ENCODE data around the gene LDLRAD2. TPM values are rescaled to one million over a fixed set of nuclear protein-coding genes. Genes with fewer than 3 reads are reported as not detected.

The LDLRAD2 gene
- total RNA-seq, 1 donor from 2014 or later = not detected

GRCh38 chr1:21821385-21822019 lies 9.4 kb downstream of the LDLRAD2 start:
- H3K4me3 ChIP-seq (ENCODE audit: low read depth, low read length) = no peak overlapping the region
- FAIRE-seq (no peak), DNase-seq (ENCODE audit: low read depth) (no peak)
- no peaks in the 10 kb centered on the region for H3K27me3 ChIP-seq (ENCODE audit: control insufficient read depth, insufficient read depth, low read length)
- TF ChIP-seq, protein P1, sequence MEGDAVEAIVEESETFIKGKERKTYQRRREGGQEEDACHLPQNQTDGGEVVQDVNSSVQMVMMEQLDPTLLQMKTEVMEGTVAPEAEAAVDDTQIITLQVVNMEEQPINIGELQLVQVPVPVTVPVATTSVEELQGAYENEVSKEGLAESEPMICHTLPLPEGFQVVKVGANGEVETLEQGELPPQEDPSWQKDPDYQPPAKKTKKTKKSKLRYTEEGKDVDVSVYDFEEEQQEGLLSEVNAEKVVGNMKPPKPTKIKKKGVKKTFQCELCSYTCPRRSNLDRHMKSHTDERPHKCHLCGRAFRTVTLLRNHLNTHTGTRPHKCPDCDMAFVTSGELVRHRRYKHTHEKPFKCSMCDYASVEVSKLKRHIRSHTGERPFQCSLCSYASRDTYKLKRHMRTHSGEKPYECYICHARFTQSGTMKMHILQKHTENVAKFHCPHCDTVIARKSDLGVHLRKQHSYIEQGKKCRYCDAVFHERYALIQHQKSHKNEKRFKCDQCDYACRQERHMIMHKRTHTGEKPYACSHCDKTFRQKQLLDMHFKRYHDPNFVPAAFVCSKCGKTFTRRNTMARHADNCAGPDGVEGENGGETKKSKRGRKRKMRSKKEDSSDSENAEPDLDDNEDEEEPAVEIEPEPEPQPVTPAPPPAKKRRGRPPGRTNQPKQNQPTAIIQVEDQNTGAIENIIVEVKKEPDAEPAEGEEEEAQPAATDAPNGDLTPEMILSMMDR (IDR thresholded peaks at IDR 0.05; ENCODE audit: insufficient read depth, low read length, severe bottlenecking) = no peak
- H3K36me3 ChIP-seq (ENCODE audit: control insufficient read depth, insufficient read depth, low read length) = peaks cover 14% of the 10 kb centered on the region

- FAIRE-seq (no peak), DNase-seq (ENCODE audit: low read depth) (no peak)
- Histone ChIP-seq H3K36me3 (ENCODE audit: control insufficient read depth, insufficient read depth, low read length) (peaks cover 15% of the 10 kb centered on the region), H3K4me3 (ENCODE audit: low read depth, low read length) (no peak overlapping the region), H3K27me3 (ENCODE audit: control insufficient read depth, insufficient read depth, low read length) (no peaks in the 10 kb centered on the region)
- TF ChIP-seq, protein P1 (IDR thresholded peaks at IDR 0.05; ENCODE audit: insufficient read depth, low read length, severe bottlenecking) = no peak
These were observed 10.3 kb downstream of the LDLRAD2 start for GRCh38 chr1:21822349-21822748.

DNA sequence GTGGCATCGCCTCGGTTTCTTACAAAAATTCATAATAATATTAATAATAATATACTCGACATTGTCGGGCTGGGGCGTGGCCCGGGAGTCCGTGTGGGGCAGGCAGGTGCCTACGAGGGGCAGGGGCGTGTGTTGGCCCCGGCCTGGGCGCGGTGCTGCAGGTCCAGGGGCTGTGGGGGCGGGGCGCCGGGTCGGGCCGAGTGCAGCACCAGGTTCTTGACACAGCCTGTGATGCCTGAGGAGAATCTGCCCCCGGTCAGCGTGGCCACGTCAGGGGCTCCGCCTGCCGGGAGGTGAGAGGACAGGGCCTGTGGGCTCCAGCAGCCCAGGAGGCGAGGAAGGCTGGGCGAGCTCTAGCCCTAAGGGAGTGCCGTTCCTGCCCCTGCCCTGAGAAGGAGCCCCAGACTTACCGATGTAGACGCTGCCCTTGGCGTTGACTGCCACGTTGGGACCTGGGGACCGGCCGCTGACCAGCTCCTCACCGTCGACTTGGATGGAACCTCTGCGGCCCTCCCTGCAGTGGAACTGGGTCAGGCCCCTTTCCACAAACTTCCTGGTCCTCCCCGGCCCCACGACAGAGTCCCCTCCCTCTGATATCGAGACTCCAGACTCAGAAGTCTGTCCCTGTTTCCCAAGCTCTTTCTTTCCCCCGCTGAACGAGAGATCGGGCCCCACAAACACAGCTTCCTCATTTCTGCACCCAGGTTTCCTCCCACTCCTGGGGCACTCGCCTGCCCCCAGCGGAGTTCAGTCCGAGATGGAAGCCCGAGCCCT lies 11.3 kb downstream of the LDLRAD2 start:
- FAIRE-seq (no peak), DNase-seq (ENCODE audit: low read depth) (no peak)
- TF ChIP-seq, protein P1 (IDR thresholded peaks at IDR 0.05; ENCODE audit: insufficient read depth, low read length, severe bottlenecking) = no peak
- Histone ChIP-seq H3K4me3 (ENCODE audit: low read depth, low read length) (no peak overlapping the region), H3K27me3 (ENCODE audit: control insufficient read depth, insufficient read depth, low read length) (no peaks in the 10 kb centered on the region), H3K36me3 (ENCODE audit: control insufficient read depth, insufficient read depth, low read length) (peaks cover 24% of the 10 kb centered on the region)

- DNase-seq (ENCODE audit: low read depth) (no peak), FAIRE-seq (no peak)
- TF ChIP-seq, protein P1 (IDR thresholded peaks at IDR 0.05; ENCODE audit: insufficient read depth, low read length, severe bottlenecking) = no peak
- H3K36me3 ChIP-seq (ENCODE audit: control insufficient read depth, insufficient read depth, low read length) = peaks cover 30% of the 10 kb centered on the region
- no peak overlapping the region for H3K4me3 ChIP-seq (ENCODE audit: low read depth, low read length)
- H3K27me3 ChIP-seq (ENCODE audit: control insufficient read depth, insufficient read depth, low read length) = no peaks in the 10 kb centered on the region
These were observed 12.1 kb downstream of the LDLRAD2 start for GRCh38 chr1:21823980-21824702.

DNA sequence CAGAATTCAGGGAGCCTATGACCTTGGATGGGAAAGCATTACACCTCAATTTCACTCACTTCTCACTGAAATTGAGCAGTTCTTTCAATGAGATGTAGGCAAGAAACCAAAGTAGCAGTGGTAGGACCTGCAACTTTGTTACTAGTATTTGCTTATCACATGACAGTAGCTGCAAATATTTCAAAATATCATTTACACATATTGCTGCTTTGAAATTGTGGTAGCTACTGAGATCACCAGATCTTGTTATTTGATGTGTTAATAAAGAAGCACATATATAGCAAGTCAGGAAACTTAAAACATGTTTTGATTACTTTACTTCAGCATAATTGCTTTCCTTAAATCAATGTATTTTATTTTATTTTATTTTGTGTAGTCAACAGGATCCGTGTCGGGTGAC lies 12.9 kb downstream of the LDLRAD2 start:
- no peak for FAIRE-seq
- TF ChIP-seq, protein P1 (IDR thresholded peaks at IDR 0.05; ENCODE audit: insufficient read depth, low read length, severe bottlenecking) = no peak
- no peak for DNase-seq (ENCODE audit: low read depth)
- H3K36me3 ChIP-seq (ENCODE audit: control insufficient read depth, insufficient read depth, low read length) = peaks cover 33% of the 10 kb centered on the region
- H3K27me3 ChIP-seq (ENCODE audit: control insufficient read depth, insufficient read depth, low read length) = no peaks in the 10 kb centered on the region
- no peak overlapping the region for H3K4me3 ChIP-seq (ENCODE audit: low read depth, low read length)
